ENCODE measurements around the gene SUGCT. TPM values are rescaled to one million over a fixed set of nuclear protein-coding genes. Genes with fewer than 3 reads are reported as not detected.

The SUGCT gene
- polyA plus RNA-seq, 5 donors, result 2.3 to 4.6 (median 3.2) TPM

DNA sequence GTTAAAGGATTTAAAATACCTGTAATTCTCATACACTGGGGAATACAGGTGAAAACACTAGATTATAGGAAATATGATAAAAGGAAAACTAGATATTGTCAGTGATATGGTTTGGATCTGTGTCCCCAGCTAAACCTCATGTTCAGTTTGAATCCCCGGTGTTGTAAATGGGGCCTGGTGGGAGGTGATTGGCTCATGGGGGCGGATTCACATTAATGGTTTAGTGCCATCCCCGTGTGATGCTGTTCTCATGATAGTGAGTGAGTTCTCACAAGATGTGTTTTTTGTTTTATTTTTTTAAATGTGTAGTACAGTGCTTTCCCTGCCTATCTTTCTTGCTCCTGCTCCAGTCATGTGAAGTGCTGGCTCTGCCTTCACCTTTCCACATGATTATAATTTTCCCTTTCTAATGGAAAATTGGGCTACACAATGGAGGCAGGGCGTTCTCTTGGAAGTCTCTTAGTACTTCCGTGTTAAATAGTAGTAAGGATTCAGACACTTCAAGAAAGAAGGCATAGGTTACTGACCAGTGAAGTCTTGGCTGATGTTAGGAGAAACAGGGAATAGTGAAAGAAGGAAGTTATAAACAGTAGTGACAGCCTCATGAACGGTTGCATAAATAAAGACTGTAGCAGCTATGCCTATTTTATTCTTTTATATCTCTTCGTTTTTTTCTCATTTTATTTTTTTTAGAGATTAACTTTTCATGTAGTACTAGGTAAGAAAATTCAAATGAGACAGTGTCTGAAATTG, 386.4 kb downstream of the SUGCT start:
- no peak for DNase-seq

DNA sequence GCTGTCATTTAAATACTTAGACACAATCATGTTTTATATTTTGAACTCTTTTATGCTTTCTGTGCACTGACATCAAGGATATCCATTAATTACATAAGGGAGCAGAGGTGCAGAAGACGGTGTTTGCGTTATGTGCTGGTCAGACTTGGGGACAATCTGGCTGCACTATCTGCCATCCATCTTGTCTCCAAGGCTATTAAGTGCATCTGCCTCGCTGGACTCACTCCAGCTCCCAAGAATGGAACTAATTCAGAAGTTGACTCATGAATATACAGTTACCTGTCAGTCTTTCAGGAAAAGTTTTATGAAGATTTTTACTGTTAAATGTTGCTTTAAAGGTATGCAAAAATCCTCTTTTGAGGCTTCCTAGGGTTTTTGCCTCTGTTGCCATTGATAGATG, 391.0 kb downstream of the SUGCT start:
- no peak for DNase-seq

DNA sequence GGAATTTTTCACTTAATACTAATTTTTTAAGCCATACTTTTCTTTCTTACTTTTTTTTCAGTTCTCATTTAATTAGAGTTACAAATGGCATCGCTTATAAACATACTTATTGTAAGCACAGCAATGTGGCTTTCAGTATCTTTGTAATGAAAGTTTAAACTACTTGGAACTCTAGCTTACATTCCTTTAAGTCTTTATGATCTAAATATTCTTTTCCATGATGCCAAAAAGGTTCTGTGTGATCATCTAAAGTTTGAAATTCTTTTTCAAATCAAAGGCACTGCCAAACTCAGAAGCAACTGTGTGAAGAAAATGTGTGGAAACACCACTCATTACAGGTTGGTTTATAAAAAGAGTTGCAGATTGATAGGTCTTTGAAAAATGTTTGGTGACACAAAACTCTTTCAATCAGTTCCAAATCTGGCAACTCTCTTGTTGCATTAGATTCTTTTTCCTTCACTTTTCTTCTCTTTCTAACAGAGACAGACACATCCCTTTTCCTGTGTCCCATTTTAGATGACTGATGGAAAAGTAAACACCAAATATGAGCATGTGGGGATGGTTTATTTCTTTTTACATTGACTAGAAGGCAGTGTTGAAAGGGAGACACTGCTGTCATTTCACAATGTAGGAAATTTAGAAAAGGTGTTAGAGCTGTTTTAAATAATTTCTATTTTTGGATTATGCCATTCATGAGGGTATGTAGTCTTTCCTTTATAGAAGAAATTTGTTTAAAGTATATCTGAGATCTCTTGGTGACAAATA, 392.3 kb downstream of the SUGCT start:
- DNase-seq, result no peak

DNA sequence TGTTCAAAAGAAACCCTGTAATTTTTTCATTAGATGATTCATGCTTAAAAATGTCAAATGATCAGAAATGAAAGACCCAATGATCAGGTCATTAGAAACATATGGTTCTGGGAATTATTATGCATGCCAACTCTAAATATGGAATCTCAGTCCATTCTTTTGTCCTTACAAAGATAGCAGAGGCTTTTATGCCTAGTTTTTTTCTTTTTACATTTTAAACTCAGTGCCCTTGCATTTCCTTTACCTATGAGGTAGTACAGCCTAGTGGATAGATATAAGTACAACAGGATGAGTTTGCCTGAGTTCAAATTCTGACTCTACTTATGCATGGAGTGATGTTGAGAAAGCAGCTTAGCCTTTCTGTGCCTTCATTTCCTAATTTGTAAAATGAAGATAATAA, 392.9 kb downstream of the SUGCT start:
- no peak for DNase-seq

DNA sequence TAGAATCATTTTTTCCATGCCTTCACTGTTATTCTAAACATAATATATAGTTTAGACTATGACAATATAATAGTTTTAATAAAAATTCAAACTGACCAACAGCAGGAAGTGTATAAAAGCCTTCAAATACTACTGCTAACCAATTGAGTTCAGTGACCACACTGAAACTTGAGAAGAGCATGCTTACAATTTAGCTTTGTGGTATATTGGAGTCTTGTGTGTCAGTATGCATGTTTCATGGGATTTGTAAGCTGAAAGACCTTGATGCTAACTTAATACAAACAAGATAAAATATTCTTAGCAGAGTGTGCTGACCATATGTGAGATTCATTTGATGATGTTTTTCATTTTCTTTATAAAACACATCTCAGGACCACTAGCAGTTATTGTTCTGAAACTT, 395.5 kb downstream of the SUGCT start:
- no peak for DNase-seq

DNA sequence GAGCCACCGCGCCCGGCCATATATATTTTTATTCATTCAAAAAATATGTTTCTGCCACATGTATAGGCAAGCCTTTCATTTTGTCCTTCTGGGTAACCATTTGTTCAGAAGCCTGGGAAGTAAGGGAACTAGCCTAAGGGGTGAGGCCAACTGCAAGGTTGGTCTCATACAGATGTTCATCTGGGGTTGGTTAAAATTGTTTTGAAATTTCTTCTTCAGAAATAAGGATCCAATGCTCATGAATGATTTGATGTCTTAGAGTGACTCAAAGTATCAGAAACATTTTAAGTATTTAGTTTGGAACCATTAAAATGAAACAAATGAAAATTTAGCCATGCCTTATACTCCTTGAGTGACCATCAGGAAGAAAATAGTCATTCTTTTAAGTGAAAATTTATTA, 397.2 kb downstream of the SUGCT start:
- no peak for DNase-seq

DNA sequence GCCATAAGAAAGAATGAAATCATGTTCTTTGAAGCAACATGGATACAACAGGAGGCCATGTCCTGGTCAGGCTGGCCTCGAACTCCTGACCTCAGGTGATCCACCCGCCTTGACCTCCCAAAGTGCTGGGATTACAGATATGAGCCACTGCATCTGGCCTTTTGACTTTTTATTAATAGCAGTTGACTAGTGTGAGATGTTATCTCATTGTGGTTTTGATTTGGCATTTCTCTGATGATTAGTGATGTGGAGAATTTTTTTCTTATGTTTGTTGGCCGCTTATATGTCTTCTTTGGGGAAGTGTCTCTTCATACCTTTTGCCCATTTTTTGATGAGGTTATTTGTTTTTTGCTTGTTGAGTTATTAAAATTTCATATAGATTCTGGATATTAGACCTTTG, 400.9 kb downstream of the SUGCT start:
- no peak for DNase-seq

DNA sequence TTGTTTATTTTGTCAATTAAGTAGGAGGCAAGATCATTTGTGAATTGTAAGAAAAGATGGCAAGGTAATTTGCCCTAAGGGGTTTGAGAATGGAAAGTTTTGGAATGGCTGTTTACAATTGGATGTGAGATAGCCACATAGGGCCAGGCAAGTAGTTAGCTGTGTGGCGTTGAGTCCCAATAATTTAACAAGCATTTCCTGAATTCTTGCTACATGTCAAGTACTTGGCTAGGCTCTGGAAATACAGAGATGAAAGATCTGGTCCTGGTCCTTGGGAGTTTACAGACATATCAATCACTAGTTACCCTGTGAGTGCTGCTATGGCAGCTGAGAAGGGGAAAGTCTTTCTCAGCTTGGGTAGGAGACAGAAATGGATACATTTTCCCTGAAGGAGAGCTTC, 401.6 kb downstream of the SUGCT start:
- no peak for DNase-seq

DNA sequence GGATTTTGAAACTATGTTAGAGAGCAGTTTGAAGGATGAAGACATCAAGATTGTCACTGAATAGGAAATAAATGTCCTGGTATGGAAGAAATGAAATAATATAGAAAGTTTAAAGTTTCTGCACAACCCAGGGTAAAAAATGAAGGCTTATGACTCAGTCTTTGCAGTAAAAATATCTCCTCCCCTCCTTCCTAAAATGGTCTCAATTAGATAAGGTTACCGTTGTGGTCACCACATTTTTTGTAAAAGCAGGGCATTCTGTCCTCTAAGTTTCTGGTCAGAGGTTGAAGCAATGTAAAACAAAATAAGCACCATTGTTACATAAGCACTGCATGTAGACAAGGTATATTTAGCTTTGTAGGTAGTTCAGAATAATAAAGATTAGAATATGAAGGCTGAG, 403.5 kb downstream of the SUGCT start:
- no peak for DNase-seq

DNA sequence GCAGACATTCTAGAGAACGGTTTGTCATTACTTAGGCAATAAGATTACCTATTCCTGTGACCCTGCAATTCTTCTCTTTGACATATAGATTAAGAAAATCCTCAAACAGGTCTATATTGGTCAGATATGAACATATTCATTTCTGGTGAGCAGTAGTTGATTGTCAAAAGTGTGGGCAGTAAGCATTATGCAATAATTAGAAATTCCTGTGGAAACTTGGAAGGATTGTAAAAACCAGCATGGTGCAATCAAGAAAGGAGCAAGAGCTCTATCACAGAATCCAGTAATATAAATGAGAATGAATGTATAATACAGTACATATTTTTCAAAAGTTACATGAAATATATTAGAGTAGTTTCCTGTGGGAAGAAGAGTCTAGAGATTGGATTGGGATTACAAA, 406.5 kb downstream of the SUGCT start:
- no peak for DNase-seq

DNA sequence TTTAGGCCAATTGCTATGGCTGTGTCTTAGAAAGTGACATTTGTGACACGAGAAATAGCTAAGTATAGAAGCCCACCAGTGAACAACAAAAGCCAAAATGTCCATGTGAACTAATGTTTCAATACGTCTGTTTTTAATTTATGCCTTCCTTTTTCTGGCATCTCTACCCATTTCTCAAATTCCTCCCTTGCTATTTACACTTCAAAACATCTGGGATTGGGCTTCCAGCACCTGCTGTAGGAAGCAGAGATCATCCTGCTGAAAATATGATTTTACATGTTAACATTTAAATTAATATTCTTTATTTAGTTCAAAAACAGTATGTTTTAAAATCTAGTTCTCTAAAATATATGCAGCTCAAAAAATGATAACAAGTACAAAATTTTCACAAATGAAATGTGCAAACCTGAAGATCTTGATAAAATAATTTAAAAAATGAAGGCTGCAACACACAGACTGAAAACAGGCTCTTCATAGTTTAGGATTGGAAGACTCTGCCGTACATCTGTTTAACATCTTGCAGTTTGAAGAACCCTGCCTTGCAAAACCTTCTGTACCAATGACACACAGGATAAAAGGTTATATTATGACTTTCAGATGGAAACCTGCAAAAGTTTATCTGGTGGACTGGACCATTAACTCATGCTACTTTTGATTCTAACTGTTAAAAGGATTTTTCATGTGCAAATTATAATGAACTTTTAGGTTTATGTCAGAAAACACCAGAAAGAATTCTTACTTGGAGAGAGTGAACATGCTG, 408.4 kb downstream of the SUGCT start:
- DNase-seq, result no peak

DNA sequence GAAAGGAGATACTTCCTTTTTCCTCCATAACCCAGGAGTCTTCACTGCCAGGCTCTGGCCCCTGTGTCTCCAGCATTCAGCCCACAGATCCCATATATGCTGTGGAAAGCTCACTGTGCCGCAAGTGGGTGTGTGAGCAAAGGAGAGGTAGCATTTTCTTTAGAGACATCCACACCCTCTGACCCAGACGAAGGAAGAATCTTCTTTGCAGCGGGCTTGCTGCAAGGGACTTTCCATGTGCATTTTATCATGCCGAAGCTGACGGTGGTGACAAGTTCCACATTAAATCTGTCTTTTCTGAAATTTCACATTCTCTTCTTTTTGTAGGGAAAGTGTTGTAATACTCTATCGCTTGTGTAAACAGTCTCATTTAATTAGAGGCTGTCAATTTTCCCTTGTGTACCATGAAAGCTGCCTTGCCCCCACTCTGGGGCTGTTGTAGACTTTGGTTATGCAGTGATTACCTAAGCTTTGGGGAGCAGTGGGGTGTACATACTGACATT, 409.5 kb downstream of the SUGCT start:
- no peak for DNase-seq

DNA sequence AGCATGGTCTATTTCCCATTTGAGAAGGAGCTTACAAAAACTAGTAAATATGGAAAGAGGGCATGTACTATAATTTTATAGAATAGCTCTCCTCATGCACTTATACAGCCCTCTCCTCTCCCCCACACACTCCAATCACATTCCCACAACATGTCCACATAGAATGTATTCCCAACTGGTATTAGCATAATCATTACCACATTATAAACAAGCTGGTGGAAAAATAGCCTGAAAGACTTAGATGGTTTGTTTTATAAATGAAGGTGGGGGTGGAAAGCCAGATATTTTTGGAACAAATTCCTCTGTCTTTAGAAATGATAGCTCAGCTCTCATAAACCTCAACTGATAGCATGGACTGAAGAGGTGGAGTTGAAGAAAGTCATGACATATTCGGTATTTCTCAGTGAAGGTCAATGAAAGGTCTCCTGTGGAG, 410.1 kb downstream of the SUGCT start:
- DNase-seq, result no peak

DNA sequence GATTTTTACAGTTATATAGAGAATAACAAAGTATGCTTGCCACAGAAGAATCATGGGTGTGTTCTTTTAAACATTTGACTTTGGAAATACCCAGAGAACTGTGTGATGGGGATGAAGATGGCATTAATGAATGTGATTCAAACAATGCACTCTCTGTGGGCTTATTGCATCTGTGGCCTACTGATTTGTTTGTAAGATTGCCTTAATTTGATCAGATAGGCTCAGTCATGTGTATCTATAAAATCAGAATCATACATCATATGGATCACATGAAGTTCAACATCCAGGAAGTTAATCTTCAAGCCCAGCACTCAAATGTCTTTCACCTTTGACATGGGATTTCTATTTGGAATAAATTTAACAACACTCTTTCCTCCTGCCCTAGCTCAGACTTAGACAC, 410.9 kb downstream of the SUGCT start:
- DNase-seq, result no peak

DNA sequence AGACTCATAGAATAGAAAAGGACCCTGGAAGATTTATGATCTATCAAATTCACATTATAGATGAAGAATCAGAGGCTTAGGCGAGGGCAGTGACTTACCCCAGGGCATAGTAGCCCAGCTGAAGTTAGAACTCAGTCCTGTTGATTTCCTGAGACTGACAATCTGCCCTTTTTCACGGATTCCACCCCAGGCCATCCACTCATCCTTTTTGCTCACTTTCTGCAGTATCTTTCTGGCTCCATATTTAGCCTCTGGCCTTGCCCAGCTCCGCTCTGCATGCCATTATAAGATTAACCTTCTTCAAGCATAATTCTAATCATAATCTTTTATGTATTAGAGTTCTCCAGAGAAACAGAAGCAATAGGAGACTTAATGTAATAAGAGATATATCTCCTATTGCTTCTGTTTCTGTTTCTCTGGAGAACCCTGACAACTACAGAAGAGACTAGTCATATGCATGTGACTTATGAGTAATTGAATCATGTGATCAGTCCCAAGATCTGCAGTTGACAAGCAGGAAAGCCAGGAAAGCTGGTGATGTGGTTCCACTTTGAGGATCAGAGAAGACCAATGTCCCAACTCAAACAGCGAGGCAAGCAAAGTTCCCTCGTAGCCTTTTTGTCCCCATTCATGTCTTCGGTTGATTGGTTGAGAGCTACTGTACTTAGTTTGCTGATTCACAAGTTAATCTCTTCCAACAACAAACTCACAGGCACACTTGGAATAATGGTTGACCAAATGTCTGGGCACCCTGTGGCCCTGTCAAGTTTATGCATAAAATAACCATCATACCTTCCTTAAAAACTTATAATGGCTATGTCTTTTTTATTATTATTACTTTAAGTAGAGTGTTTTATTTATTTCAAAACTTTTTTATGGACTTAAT, 412.1 kb downstream of the SUGCT start:
- DNase-seq, result no peak

DNA sequence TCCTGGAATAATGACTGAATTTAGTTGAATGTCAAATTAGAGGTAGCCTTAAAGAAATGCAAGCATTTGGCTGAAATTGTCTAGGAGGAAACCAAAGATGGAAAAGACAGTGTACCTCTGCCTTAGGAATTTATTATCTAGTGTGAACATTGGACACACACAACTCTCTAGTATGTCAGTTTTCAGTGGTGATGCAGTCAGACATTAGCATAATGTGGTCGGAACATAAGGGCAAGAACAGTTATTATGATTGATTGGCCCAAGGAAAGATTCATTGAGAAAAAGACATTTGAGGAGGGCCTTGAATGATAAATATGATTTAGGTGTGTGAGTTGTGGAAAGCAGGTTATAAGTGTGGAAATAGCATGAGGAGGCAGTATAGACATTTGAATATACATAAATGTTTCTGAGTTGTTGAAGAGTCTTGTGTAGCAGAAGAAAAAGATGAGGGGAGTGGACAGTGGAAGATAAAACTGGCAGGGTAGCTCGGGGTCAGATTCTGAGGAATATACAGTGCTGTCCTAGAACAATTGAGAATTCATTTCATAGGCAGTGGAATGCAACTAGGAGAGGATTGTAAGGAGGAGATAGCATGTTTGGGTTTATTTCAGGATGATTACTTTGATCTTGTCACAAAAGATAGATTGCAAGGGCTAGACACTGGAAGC, 414.7 kb downstream of the SUGCT start:
- no peak for DNase-seq

DNA sequence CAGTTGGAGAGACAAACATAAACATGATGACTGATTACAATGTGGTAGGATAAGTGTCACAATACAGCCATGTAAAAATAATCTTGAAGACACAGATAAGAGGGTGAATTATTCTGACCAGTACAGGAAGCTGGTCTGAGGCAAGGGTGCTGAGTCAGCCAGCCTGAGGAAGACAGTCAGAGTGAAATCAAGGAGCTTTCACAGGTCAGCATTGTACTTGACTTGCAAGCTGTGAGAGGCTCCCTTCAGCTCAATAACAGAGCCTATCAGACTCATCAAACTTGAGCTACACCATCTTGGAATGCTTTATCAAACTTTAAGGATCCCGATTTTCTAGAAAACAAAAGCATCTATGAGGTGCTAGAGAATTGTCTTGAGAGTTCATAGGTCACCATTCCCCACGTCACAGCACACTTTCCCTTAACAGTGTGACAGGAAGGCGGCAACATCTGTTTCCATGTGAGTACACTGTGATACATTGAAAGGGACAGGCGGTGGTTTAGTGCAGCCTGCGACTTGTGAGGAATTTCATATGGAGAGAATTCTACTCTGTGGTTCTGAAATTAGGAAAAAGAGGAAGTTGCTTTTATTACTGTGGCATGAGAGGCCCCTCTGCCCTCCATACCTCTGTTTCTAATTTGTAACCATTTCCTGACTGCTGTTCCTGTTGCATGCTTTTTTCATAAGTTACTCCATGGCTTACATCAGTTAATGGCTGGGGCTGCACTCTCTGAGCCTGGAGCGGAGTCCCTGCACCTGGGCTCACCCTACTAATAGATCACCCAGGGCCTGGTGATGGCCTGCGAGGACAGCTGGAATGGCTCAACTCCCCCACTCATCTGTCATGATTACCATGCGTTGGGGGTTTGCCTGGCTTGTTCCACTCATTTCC, 417.1 kb downstream of the SUGCT start:
- no peak for DNase-seq

DNA sequence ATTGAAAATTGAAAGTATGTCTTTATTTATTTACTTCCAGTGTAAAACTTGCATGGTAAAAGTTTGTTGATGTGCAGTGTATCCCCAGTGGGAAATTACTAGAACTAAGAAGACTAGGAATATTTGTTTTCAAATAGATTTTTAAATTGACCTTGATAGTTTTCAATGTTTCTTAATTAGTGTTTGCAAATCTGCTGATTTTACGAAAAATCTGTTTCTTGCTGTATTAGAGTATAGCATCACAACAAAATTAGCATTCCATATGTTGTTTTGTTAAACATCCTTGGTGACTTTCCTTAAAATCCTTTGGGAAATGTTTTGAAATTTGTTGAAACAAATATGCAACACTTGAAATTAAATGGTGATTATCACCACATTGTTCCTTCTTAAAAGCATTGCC, 425.9 kb downstream of the SUGCT start:
- no peak for DNase-seq

DNA sequence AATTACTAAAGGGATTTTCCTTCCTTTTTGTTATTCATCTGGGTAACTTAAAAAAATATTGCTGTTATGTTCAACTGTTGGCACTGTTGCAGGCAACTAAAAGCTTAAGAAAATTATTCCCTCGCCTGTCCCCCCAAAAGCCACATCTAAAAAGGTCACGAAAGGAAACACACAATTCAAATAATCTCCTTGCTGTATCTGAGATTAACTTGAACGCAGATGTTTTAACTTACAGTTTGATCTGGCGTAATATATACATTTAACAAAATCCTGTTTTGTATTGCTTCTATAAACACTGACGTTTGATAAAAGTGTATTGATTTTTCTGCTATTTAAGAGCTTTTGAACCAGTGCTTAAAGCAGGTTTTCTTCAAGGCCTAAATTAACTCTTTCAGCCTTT, 432.1 kb downstream of the SUGCT start:
- no peak for DNase-seq

DNA sequence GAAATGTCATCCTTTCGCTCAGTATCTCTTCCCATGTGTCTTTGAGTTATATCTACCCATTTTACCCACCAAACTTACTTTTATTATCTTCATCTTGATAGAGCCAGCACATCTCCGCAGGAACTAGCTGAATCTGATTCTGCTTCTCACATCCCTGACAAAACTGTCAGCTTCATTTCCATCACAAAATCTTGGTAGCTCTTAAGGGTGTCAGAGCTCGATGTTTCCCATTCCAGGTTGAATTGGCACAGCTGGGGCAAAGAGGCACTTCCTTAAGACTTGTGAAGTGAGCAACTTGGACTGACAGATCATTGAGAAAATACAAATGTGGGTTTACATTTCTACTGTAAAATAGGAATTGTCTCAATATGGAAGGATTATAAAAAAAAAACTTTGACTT, 434.5 kb downstream of the SUGCT start:
- no peak for DNase-seq
